Putamen (tissue), 1 donor: ENCODE results near the gene MED13L.

Experiments
- DNase-seq: peaks from one replicate; pipeline ENCODE4 v3.0.0-alpha.2; 2016; ENCODE audit warnings: low spot score

MED13L gene

GRCh38 chr12:116210762-116211161, 66.7 kb downstream of the MED13L start:
- no peak for DNase-seq

GRCh38 chr12:116210131-116210530, 67.4 kb downstream of the MED13L start:
- no peak for DNase-seq

- no peak for DNase-seq
These were observed 68.0 kb downstream of the MED13L start for GRCh38 chr12:116209503-116209902.

GRCh38 chr12:116207274-116207673, 70.2 kb downstream of the MED13L start:
- no peak for DNase-seq

GRCh38 chr12:116206828-116207227, 70.7 kb downstream of the MED13L start:
- DNase-seq: no peak

- DNase-seq: no peak
These were observed 72.7 kb downstream of the MED13L start for GRCh38 chr12:116204785-116205184.

- no peak for DNase-seq
These were observed 73.3 kb downstream of the MED13L start for GRCh38 chr12:116204169-116204568.

- no peak for DNase-seq
These were observed 74.6 kb downstream of the MED13L start for GRCh38 chr12:116202940-116203339.

GRCh38 chr12:116202433-116202832, 75.1 kb downstream of the MED13L start:
- DNase-seq: no peak

GRCh38 chr12:116201908-116202307, 75.6 kb downstream of the MED13L start:
- no peak for DNase-seq

GRCh38 chr12:116201359-116201758, 76.1 kb downstream of the MED13L start:
- no peak for DNase-seq

GRCh38 chr12:116200812-116201211, 76.7 kb downstream of the MED13L start:
- DNase-seq: no peak

GRCh38 chr12:116199160-116199706, 78.3 kb downstream of the MED13L start:
- no peak for DNase-seq

GRCh38 chr12:116196752-116197718, 80.5 kb downstream of the MED13L start:
- DNase-seq: no peak

- no peak for DNase-seq
These were observed 81.3 kb downstream of the MED13L start for GRCh38 chr12:116196226-116196625.

- DNase-seq: no peak
These were observed 82.5 kb downstream of the MED13L start for GRCh38 chr12:116194935-116195431.

- no peak for DNase-seq
These were observed 87.8 kb downstream of the MED13L start for GRCh38 chr12:116189692-116190091.

- peak; percentile 18 for DNase-seq
These were observed 88.9 kb downstream of the MED13L start for GRCh38 chr12:116188581-116188980.

GRCh38 chr12:116187151-116187511, 90.4 kb downstream of the MED13L start:
- DNase-seq: no peak

GRCh38 chr12:116186482-116187150, 90.9 kb downstream of the MED13L start:
- DNase-seq: no peak

GRCh38 chr12:116184763-116185162, 92.7 kb downstream of the MED13L start:
- DNase-seq: no peak

GRCh38 chr12:116183741-116184141, 93.8 kb downstream of the MED13L start:
- DNase-seq: no peak
